H9 (cell line): Measurements from ENCODE around the gene GCH1. TPM values are rescaled to one million over a fixed set of nuclear protein-coding genes. Genes with fewer than 3 reads are reported as not detected.

Experiments
- DNase-seq: peaks from one replicate; pipeline ENCODE4 v3.0.0-alpha.2; 2017
- H2AFZ ChIP-seq: one replicate; pipeline ENCODE4 v1.6.1; 2013; ENCODE audit warnings: mild to moderate bottlenecking, low read length, control low read depth, moderate library complexity
- H2AK5ac ChIP-seq: 2 replicates; pipeline ENCODE4 v1.6.1; 2013; ENCODE audit warnings: low read length, control low read depth, mixed read lengths; ENCODE audit not compliant: insufficient read length
- H2BK120ac ChIP-seq: one replicate; pipeline ENCODE4 v1.6.1; 2013; ENCODE audit warnings: low read depth, mild to moderate bottlenecking, low read length, control low read depth, inconsistent platforms; ENCODE audit not compliant: poor library complexity, severe bottlenecking
- H2BK12ac ChIP-seq: 2 replicates; pipeline ENCODE4 v1.6.1; 2013; ENCODE audit warnings: low read length, control low read depth, mixed read lengths, low read depth; ENCODE audit not compliant: insufficient read length
- H2BK15ac ChIP-seq: 2 replicates; pipeline ENCODE4 v1.6.1; 2013; ENCODE audit warnings: low read depth, low read length, control low read depth
- H2BK20ac ChIP-seq: one replicate; pipeline ENCODE4 v1.6.1; 2013; ENCODE audit warnings: low read depth, mild to moderate bottlenecking, low read length, control low read depth, inconsistent platforms; ENCODE audit not compliant: poor library complexity, severe bottlenecking
- H2BK5ac ChIP-seq: 2 replicates; pipeline ENCODE4 v1.6.1; 2013; ENCODE audit warnings: low read length, control low read depth, mixed read lengths; ENCODE audit not compliant: insufficient read length
- H3K14ac ChIP-seq: 2 replicates; pipeline ENCODE4 v1.6.1; 2013; ENCODE audit warnings: low read length, control low read depth; ENCODE audit not compliant: insufficient read depth
- H3K18ac ChIP-seq: 2 replicates; pipeline ENCODE4 v1.6.1; 2013; ENCODE audit warnings: low read depth, mild to moderate bottlenecking, mixed read lengths, low read length, control low read depth; ENCODE audit not compliant: insufficient read length
- H3K23ac ChIP-seq: 2 replicates; pipeline ENCODE4 v1.6.1; 2013; ENCODE audit warnings: low read length, control low read depth, mixed read lengths, low read depth; ENCODE audit not compliant: insufficient read length
- H3K23me2 ChIP-seq: 2 replicates; pipeline ENCODE4 v1.6.1; 2013; ENCODE audit warnings: low read depth, mild to moderate bottlenecking, mixed read lengths, low read length, control low read depth; ENCODE audit not compliant: insufficient read length, poor library complexity, severe bottlenecking
- H3K27ac ChIP-seq: 2 replicates; pipeline ENCODE4 v1.5.1; 2013; ENCODE audit warnings: low read length, control low read depth, mixed read lengths, low read depth; ENCODE audit not compliant: insufficient read length
- H3K27me3 ChIP-seq: 2 replicates; pipeline ENCODE4 v1.6.1; 2013; ENCODE audit warnings: low read length, control low read depth, inconsistent platforms; ENCODE audit not compliant: insufficient read depth
- H3K4ac ChIP-seq: 2 replicates; pipeline ENCODE4 v1.6.1; 2013; ENCODE audit warnings: low read depth, mild to moderate bottlenecking, control low read depth, inconsistent platforms, low read length, moderate library complexity
- H3K4me1 ChIP-seq: 2 replicates; pipeline ENCODE4 v1.6.1; 2013; ENCODE audit warnings: low read length, control low read depth, inconsistent platforms; ENCODE audit not compliant: insufficient read depth
- H3K4me2 ChIP-seq: 2 replicates; pipeline ENCODE4 v1.6.1; 2013; ENCODE audit warnings: low read length, control low read depth, mixed read lengths; ENCODE audit not compliant: insufficient read length, insufficient read depth
- H3K56ac ChIP-seq: 2 replicates; pipeline ENCODE4 v1.6.1; 2013; ENCODE audit warnings: low read depth, mild to moderate bottlenecking, mixed read lengths, low read length, control low read depth; ENCODE audit not compliant: insufficient read length
- H3K79me1 ChIP-seq: 2 replicates; pipeline ENCODE4 v1.6.1; 2013; ENCODE audit warnings: low read depth, mild to moderate bottlenecking, moderate library complexity, low read length, control low read depth, inconsistent platforms; ENCODE audit not compliant: insufficient read depth, poor library complexity, severe bottlenecking
- H3K79me2 ChIP-seq: 2 replicates; pipeline ENCODE4 v1.6.1; 2013; ENCODE audit warnings: low read length, control low read depth, inconsistent platforms; ENCODE audit not compliant: insufficient read depth
- H3K9ac ChIP-seq: 2 replicates; pipeline ENCODE4 v1.6.1; 2013; ENCODE audit warnings: low read length, control low read depth, mixed read lengths; ENCODE audit not compliant: insufficient read length; ENCODE audit errors: extremely low read depth
- H3K9me3 ChIP-seq: one replicate; pipeline ENCODE4 v1.6.1; 2013; ENCODE audit warnings: low read depth, low read length, inconsistent platforms; ENCODE audit not compliant: control insufficient read depth
- H3T11ph ChIP-seq: one replicate; pipeline ENCODE4 v1.6.1; 2013; ENCODE audit warnings: mild to moderate bottlenecking, low read length, control low read depth, inconsistent platforms
- H4K20me1 ChIP-seq: one replicate; pipeline ENCODE4 v1.6.1; 2013; ENCODE audit not compliant: control insufficient read depth, insufficient read length, insufficient read depth
- H4K5ac ChIP-seq: 2 replicates; pipeline ENCODE4 v1.6.1; 2013; ENCODE audit warnings: low read depth, mild to moderate bottlenecking, mixed read lengths, low read length, control low read depth; ENCODE audit not compliant: insufficient read length
- H4K8ac ChIP-seq: replicated peaks from 2 replicates; pipeline ENCODE4 v1.6.1; 2013; ENCODE audit warnings: low read length, control low read depth, mixed read lengths, low read depth; ENCODE audit not compliant: insufficient read length
- H4K91ac ChIP-seq: 2 replicates; pipeline ENCODE4 v1.6.1; 2013; ENCODE audit warnings: low read depth, mild to moderate bottlenecking, moderate library complexity, mixed read lengths, low read length, control low read depth; ENCODE audit not compliant: insufficient read length
- H3K27ac Mint-ChIP-seq, 3 experiments: 2 replicates in 2 of 3; 3 replicates in 1 of 3; pipeline ENCODE4 v1.8.0; 2020 to 2021; ENCODE audit warnings: mixed read lengths in 3 of 3, mild to moderate bottlenecking in 1 of 3, moderate library complexity in 1 of 3
- H3K27me3 Mint-ChIP-seq: 2 replicates; pipeline ENCODE4 v1.8.0; 2021; ENCODE audit warnings: low read depth, mild to moderate bottlenecking, moderate library complexity, mixed read lengths
- H3K36me3 Mint-ChIP-seq, 3 experiments: 2 replicates in 2 of 3; 3 replicates in 1 of 3; pipeline ENCODE4 v1.8.0; 2020 to 2021; ENCODE audit warnings: low read depth in 3 of 3, mixed read lengths in 3 of 3; ENCODE audit not compliant: insufficient read depth in 1 of 3
- H3K4me1 Mint-ChIP-seq, 2 experiments: 2 replicates each; pipeline ENCODE4 v1.8.0; 2020; ENCODE audit warnings: mixed read lengths in 2 of 2
- H3K4me3 Mint-ChIP-seq, 2 experiments: 2 replicates in 1 of 2; 3 replicates in 1 of 2; pipeline ENCODE4 v1.8.0; 2020 to 2021; ENCODE audit warnings: mild to moderate bottlenecking in 2 of 2, mixed read lengths in 2 of 2, moderate library complexity in 1 of 2
- H3K9me3 Mint-ChIP-seq, 2 experiments: 2 replicates in 1 of 2; 3 replicates in 1 of 2; pipeline ENCODE4 v1.8.0; 2020; ENCODE audit warnings: mild to moderate bottlenecking in 2 of 2, mixed read lengths in 2 of 2, moderate library complexity in 1 of 2
- CTCF ChIP-seq: fragments of 200-600 bp; sonication (generic); conservative IDR thresholded peaks from 3 replicates; pipeline ENCODE4 v1.8.0; 2021; ENCODE audit warnings: antibody characterized with exemption, mild to moderate bottlenecking
- total RNA-seq: library from RNA; stranded (reverse); gene quantifications from 2 replicates; pipeline ENCODE4 v1.2.1, GENCODE V29; 2021

Gene GCH1
- total RNA-seq, 1 experiment from 2014 or later, result 7.7 TPM

- Mint-ChIP-seq H3K9me3 (no peaks in the 10 kb centered on the region; a peak in 1 of 5 replicates), H3K4me3 (no peak overlapping the region), H3K36me3 (no peaks in the 10 kb centered on the region), H3K4me1 (no peaks in the 10 kb centered on the region), H3K27me3 (no peaks in the 10 kb centered on the region), H3K27ac (0 out of 7 replicates have a peak overlapping the region, but pooled peaks of 1 of the 3 experiments have one; percentile 44)
- Histone ChIP-seq H3K23ac (no peak overlapping the region), H2BK120ac (no peak overlapping the region), H3K4me1 (no peaks in the 10 kb centered on the region; the same call in 1 of the 2 replicates), H3K27me3 (no peaks in the 10 kb centered on the region), H3K14ac (no peak overlapping the region), H4K8ac (peak overlapping the region; percentile 55), H3K9me3 (no peaks in the 10 kb centered on the region), H4K20me1 (no peaks in the 10 kb centered on the region), H3K4me2 (no peak overlapping the region), H3K9ac (no peak overlapping the region), H3K4ac (no peak overlapping the region), H3K27ac (no peak overlapping the region), H2BK12ac (no peak overlapping the region), H3K23me2 (no peaks in the 10 kb centered on the region), H3T11ph (no peak overlapping the region), H3K56ac (no peak overlapping the region), H4K5ac (no peak overlapping the region), H2AK5ac (peak overlapping the region; percentile 35), H3K79me2 (no peaks in the 10 kb centered on the region), H4K91ac (no peak overlapping the region), H3K79me1 (no peaks in the 10 kb centered on the region), H3K18ac (no peak overlapping the region), H2BK15ac (no peak overlapping the region), H2AFZ (no peak overlapping the region), H2BK20ac (no peak overlapping the region), H2BK5ac (no peak overlapping the region)
- TF ChIP-seq CTCF, result no peak
- DNase-seq, result no peak
These were observed 25.6 kb upstream of the GCH1 start for GRCh38 chr14:54928216-54928615.
